Kidney (tissue), 14 donors: Measurements from ENCODE around the gene TBC1D9. TPM values are rescaled to one million over a fixed set of nuclear protein-coding genes. Genes with fewer than 3 reads are reported as not detected.

Source experiments
- DNase-seq, 5 donors: peaks; one replicate each; pipeline ENCODE4 v3.0.0-alpha.2; 2013 to 2020
- FAIRE-seq: peaks from 2 replicates; lab custom pipeline; 2012; peaks lifted over from hg19 to GRCh38; lab: Jason Lieb, UNC
- H3K27ac ChIP-seq, 2 donors: one replicate each; pipeline ENCODE4 v1.7.0; 2013; ENCODE audit warnings: low read depth in 2 of 2, low read length in 2 of 2, inconsistent platforms in 1 of 2
- H3K27me3 ChIP-seq: one replicate; pipeline ENCODE4 v1.7.1; 2013; ENCODE audit warnings: low read length, inconsistent platforms; ENCODE audit not compliant: control insufficient read depth, insufficient read depth
- H3K36me3 ChIP-seq, 3 donors: one replicate each; pipeline versions ENCODE4 v1.7.0 to v1.7.1; 2013; ENCODE audit warnings: low read length in 3 of 3, control low read depth in 1 of 3, inconsistent platforms in 1 of 3; ENCODE audit not compliant: insufficient read depth in 3 of 3, control insufficient read depth in 2 of 3
- H3K4me1 ChIP-seq, 3 donors: one replicate each; pipeline versions ENCODE4 v1.7.0 to v1.7.1; 2013; ENCODE audit warnings: low read length in 3 of 3, inconsistent platforms in 1 of 3, low read depth in 1 of 3; ENCODE audit not compliant: control insufficient read depth in 2 of 3, insufficient read depth in 2 of 3
- H3K4me3 ChIP-seq, 3 donors: one replicate each; pipeline versions ENCODE4 v1.7.0 to v1.8.1; 2013; ENCODE audit warnings: low read length in 3 of 3, control low read depth in 1 of 3, inconsistent platforms in 1 of 3
- H3K9ac ChIP-seq, 3 donors: one replicate each; pipeline versions ENCODE4 v1.7.0 to v1.7.1; 2013; ENCODE audit warnings: low read length in 3 of 3, control low read depth in 1 of 3, inconsistent platforms in 1 of 3
- H3K9me3 ChIP-seq, 3 donors: one replicate each; pipeline versions ENCODE4 v1.7.0 to v1.7.1; 2013; ENCODE audit warnings: low read length in 3 of 3, control low read depth in 1 of 3, inconsistent platforms in 1 of 3; ENCODE audit not compliant: control insufficient read depth in 2 of 3, insufficient read depth in 1 of 3
- CTCF ChIP-seq: IDR thresholded peaks from 3 replicates; pipeline ENCODE4 v1.5.1; 2012; ENCODE audit warnings: mild to moderate bottlenecking, moderate library complexity, borderline replicate concordance; ENCODE audit not compliant: insufficient read depth; ENCODE audit errors: extremely low read depth
- intact Hi-C: fragments of 100-400 bp; cut with DNase I; formaldehyde crosslinking; loops from one replicate; pipeline ENCODE4 v1.11.1; 2022
- polyA plus RNA-seq: library from polyadenylated mRNA; stranded (reverse); fragments of 350-450 nt; fragmentation: Illumina TruSeq; extraction: RNeasy Lipid Tissue Mini Kit (QIAGEN cat#74804); gene quantifications from one replicate; pipeline ENCODE4 v1.2.3, GENCODE V29; 2014; ENCODE audit warnings: low read depth, low replicate concordance; ENCODE audit not compliant: insufficient read depth
- total RNA-seq: library from RNA; stranded (reverse); fragmentation: NEBNext Ultra II Directional; extraction: Animal tissue kit (Norgen Biotek cat#: 25700); gene quantifications from one replicate; pipeline ENCODE4 v1.2.1, GENCODE V29; 2021
- donor health status: control.
- donor health status: control.
- donor health status: control.
- donor health status: control.
- donor health status: control.
- donor health status: DM: yes; HTN: yes; CAD: no.
- donor health status: Normal renal cell carcinoma (clear cell type).

TBC1D9 gene
- total and polyA plus RNA-seq, 2 donors from 2014 or later: 14.4 to 38.6 TPM

- Histone ChIP-seq H3K9me3 (no peaks in the 10 kb centered on the region), H3K27me3 (no peaks in the 10 kb centered on the region), H3K4me3 (no peak overlapping the region), H3K9ac (no peak overlapping the region), H3K27ac (no peak overlapping the region), H3K4me1 (peaks cover 2 to 15% (median 14%) of the 10 kb centered on the region in 3 donors), H3K36me3 (no peaks in the 10 kb centered on the region)
- intact Hi-C loops: no loop called here
- FAIRE-seq (no peak), DNase-seq (no peak)
- no peak for TF ChIP-seq CTCF
These were observed 37.8 kb downstream of the TBC1D9 start for GRCh38 chr4:140718241-140718952.

GRCh38 chr4:140717313-140717712 is 38.9 kb downstream of the TBC1D9 start:
- H3K27ac ChIP-seq: no peak overlapping the region
- no peak for TF ChIP-seq CTCF

GRCh38 chr4:140715119-140715518 is 41.1 kb downstream of the TBC1D9 start:
- Histone ChIP-seq H3K4me1 (peaks cover 0 to 19% (median 4%) of the 10 kb centered on the region in 3 donors), H3K9ac (no peak overlapping the region), H3K9me3 (no peaks in the 10 kb centered on the region), H3K36me3 (no peaks in the 10 kb centered on the region), H3K4me3 (no peak overlapping the region), H3K27ac (no peak overlapping the region), H3K27me3 (no peaks in the 10 kb centered on the region)
- intact Hi-C loops: no loop called here
- no peak for FAIRE-seq
- DNase-seq: peak in 2 of 5 donors; percentile 60 to 69
- TF ChIP-seq CTCF: no peak

More at GRCh38 chr4:140717313-140717712, 38.9 kb downstream of the TBC1D9 start:
- H3K9ac ChIP-seq: no peak overlapping the region
- no peaks in the 10 kb centered on the region for H3K9me3 ChIP-seq
- H3K4me3 ChIP-seq: no peak overlapping the region
- no peaks in the 10 kb centered on the region for H3K36me3 ChIP-seq
- FAIRE-seq: no peak
- intact Hi-C loops: no loop called here
- H3K27me3 ChIP-seq: no peaks in the 10 kb centered on the region
- H3K4me1 ChIP-seq: peaks cover 0 to 15% (median 14%) of the 10 kb centered on the region in 3 donors
- no peak for DNase-seq
